GM12874 (cell line): ENCODE data around the gene HAUS5.

Experiments
- CTCF ChIP-seq: IDR thresholded peaks from 2 replicates; pipeline ENCODE4 v1.5.1; 2011; ENCODE audit warnings: low read depth, mild to moderate bottlenecking, control low read depth, low read length, moderate library complexity; ENCODE audit not compliant: insufficient read depth

Gene HAUS5

GRCh38 chr19:35669974-35670373, 57.4 kb downstream of the HAUS5 start:
- no peak for TF ChIP-seq CTCF

GRCh38 chr19:35670686-35671085, 58.2 kb downstream of the HAUS5 start:
- TF ChIP-seq CTCF: no peak

- TF ChIP-seq CTCF: no peak
Measured at GRCh38 chr19:35671818-35672217, 59.3 kb downstream of the HAUS5 start.

- no peak for TF ChIP-seq CTCF
Measured at GRCh38 chr19:35673121-35673804, 60.7 kb downstream of the HAUS5 start.
